Panc1 (cell line): ENCODE results near the gene LDLR.

Experiments used
- POLR2AphosphoS5 ChIP-seq: IDR thresholded peaks from 2 replicates; pipeline ENCODE4 v1.6.1; 2012; ENCODE audit warnings: mild to moderate bottlenecking, low read depth, low read length, moderate library complexity
- SIN3A ChIP-seq: IDR thresholded peaks from 2 replicates; pipeline ENCODE4 v1.6.1; 2012; ENCODE audit warnings: low read depth, mild to moderate bottlenecking, low read length, moderate library complexity, borderline replicate concordance; ENCODE audit not compliant: insufficient read depth
- TCF7L2 ChIP-seq: IDR thresholded peaks from 2 replicates; pipeline ENCODE4 v1.6.1; 2011; ENCODE audit warnings: mild to moderate bottlenecking, low read depth, low read length, inconsistent platforms
- TF ChIP-seq, protein P1 (sequence below): fragments of 450-650 bp; IDR thresholded peaks from 2 replicates; pipeline ENCODE4 v1.5.1; 2017; ENCODE audit warnings: mild to moderate bottlenecking
- TF ChIP-seq, protein P2 (sequence below), 2 experiments: IDR thresholded peaks; 2 replicates each; pipeline ENCODE4 v1.6.1; 2011 to 2012; ENCODE audit warnings: low read depth in 2 of 2, control low read depth in 1 of 2, low read length in 1 of 2, mild to moderate bottlenecking in 1 of 2, moderate library complexity in 1 of 2; ENCODE audit not compliant: insufficient read depth in 1 of 2

DNA sequence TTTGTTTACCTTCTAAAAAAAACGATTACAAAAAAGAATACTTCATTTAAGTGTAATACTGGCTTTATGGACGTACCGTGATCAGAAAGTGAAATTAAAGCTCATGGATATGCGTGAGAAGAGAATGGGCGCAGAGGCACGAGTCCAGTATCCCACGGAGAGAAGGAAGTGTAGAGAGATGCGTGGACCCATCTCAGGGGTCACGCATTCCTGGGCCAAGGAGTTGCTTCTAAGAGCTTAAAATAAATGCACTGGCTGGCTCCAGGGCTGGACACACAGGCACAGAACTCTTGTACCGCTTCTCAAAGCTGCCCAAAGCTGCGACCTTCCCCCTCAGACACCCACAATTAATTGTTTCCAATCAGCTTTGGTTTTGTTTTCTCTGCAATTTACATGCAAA, 75.0 kb downstream of the LDLR start:
- TF ChIP-seq, protein P1, sequence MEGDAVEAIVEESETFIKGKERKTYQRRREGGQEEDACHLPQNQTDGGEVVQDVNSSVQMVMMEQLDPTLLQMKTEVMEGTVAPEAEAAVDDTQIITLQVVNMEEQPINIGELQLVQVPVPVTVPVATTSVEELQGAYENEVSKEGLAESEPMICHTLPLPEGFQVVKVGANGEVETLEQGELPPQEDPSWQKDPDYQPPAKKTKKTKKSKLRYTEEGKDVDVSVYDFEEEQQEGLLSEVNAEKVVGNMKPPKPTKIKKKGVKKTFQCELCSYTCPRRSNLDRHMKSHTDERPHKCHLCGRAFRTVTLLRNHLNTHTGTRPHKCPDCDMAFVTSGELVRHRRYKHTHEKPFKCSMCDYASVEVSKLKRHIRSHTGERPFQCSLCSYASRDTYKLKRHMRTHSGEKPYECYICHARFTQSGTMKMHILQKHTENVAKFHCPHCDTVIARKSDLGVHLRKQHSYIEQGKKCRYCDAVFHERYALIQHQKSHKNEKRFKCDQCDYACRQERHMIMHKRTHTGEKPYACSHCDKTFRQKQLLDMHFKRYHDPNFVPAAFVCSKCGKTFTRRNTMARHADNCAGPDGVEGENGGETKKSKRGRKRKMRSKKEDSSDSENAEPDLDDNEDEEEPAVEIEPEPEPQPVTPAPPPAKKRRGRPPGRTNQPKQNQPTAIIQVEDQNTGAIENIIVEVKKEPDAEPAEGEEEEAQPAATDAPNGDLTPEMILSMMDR, result no peak
- TF ChIP-seq POLR2AphosphoS5 (no peak), SIN3A (no peak), TCF7L2 (no peak)
- TF ChIP-seq, protein P2, sequence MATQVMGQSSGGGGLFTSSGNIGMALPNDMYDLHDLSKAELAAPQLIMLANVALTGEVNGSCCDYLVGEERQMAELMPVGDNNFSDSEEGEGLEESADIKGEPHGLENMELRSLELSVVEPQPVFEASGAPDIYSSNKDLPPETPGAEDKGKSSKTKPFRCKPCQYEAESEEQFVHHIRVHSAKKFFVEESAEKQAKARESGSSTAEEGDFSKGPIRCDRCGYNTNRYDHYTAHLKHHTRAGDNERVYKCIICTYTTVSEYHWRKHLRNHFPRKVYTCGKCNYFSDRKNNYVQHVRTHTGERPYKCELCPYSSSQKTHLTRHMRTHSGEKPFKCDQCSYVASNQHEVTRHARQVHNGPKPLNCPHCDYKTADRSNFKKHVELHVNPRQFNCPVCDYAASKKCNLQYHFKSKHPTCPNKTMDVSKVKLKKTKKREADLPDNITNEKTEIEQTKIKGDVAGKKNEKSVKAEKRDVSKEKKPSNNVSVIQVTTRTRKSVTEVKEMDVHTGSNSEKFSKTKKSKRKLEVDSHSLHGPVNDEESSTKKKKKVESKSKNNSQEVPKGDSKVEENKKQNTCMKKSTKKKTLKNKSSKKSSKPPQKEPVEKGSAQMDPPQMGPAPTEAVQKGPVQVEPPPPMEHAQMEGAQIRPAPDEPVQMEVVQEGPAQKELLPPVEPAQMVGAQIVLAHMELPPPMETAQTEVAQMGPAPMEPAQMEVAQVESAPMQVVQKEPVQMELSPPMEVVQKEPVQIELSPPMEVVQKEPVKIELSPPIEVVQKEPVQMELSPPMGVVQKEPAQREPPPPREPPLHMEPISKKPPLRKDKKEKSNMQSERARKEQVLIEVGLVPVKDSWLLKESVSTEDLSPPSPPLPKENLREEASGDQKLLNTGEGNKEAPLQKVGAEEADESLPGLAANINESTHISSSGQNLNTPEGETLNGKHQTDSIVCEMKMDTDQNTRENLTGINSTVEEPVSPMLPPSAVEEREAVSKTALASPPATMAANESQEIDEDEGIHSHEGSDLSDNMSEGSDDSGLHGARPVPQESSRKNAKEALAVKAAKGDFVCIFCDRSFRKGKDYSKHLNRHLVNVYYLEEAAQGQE (IDR thresholded peaks at IDR 0.05; ENCODE audit: insufficient read depth in 1 of 2, low read depth in 2 of 2, low read length in 1 of 2), result no peak
